Activated CD4-positive, CD25-positive, alpha-beta regulatory T cell treated with anti-CD3 and anti-CD28 coated beads, Interleukin-2, amount 50 U/mL, for 16 hours (primary cell): ENCODE measurements around the gene SEC61B.
"Not testable (repeated sequence)": the region's sequence is repeated elsewhere in the genome, so short reads cannot be mapped to it uniquely, and the experiment has no call there.

ENCODE experiments used
- DNase-seq: peaks from one replicate; pipeline ENCODE4 v3.0.0-alpha.2; 2020; ENCODE audit warnings: low read depth, low spot score

The SEC61B gene

DNA sequence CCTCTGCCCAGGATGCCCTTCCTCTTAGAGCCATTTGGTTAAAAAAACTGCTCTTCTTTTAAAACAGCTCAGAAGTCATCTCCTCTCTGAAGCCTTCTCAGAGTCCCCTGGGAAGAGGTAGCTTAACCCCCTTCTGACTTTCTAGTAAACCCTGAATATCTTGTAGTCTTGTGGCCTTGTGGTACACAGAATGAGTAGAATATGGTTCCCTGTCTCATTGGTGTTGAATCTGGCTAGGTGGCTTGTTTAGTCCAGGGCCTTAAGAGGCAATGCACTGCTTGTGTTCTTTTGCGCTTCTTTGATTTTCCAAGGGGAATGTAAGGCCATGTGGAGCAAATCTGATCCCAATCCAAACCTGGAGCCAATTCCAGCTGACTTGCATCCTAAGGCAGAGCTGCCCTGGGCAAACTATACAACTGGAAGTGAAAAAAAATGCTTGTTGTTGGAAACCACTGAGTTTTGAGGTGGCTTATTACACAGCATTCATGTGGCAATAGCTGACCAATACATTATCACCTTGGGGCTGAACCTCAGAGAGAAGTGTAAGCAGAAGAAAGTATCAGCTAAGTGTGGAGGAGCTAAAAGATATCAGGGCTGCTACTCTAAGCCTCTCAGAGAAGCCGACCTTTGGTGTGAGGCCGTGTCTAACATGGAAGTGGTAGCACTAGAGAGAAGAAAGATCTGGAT, 31.3 kb upstream of the SEC61B start:
- no peak for DNase-seq

GRCh38 chr9:99192786-99193465, 29.2 kb upstream of the SEC61B start:
- DNase-seq, result no peak

GRCh38 chr9:99193466-99193821, 28.6 kb upstream of the SEC61B start:
- DNase-seq, result no peak

DNA sequence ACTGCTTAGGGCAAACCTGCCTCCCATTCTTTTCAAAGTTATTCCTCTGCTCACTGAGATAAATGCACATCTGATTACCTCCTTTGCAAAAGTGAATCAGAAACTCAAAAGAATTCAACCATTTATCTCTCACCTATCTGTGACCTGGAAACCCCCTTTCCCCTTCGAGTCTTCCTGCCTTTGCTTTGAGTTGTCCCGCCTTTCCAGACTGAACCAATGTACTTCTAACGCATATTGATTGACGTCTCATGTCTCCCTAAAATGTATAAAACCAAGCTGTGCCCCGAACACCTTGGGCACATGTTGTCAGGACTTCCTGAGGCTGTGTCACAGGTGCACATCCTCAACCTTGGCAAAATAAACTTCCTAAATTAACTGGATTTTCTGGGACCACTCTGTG, 25.6 kb upstream of the SEC61B start:
- DNase-seq, result not testable (repeated sequence)

- no peak for DNase-seq
These were observed 24.9 kb upstream of the SEC61B start for GRCh38 chr9:99197124-99197630.

DNA sequence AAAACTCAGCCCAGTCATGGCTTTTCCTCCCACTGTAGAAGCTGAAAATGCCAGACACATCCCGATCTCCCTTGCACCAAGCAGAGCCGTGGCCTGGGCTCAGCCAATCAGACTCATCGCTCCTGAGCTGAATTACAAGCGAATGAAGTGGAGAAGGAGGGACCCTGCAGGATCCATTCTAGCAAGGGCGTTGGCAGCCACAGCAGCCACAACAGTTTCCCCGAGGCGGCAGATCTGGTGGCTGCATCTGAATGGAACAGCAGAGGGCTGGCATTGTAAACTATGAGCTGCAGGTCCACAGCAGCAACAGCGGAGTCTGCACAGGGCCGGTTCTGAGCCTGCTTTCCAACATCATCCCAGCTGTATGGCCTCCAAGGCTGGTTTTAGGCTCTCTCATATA, 24.1 kb upstream of the SEC61B start:
- DNase-seq, result no peak

GRCh38 chr9:99199938-99200539, 22.0 kb upstream of the SEC61B start:
- no peak for DNase-seq

DNA sequence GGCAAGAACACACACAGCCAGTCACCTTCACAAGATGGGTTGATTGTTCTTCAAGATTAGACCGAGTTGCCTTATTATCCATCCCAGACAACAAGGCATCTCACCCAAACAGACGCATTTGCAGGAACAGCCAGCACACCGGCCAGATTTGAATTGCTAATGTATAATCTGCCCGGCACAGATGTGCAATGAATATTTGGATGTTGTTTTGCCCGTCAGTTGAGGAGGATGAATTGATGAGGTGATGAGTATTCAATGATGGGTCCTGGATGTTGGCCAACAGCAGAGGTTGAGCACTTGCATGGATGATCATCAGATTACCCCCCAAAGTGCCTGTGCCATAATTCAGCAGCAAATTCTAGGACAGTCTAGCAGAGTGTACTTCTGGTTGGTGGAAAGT, 20.5 kb upstream of the SEC61B start:
- no peak for DNase-seq

- DNase-seq, result no peak
These were observed 11.5 kb upstream of the SEC61B start for GRCh38 chr9:99210572-99210971.

GRCh38 chr9:99211746-99212145, 10.3 kb upstream of the SEC61B start:
- DNase-seq, result no peak

DNA sequence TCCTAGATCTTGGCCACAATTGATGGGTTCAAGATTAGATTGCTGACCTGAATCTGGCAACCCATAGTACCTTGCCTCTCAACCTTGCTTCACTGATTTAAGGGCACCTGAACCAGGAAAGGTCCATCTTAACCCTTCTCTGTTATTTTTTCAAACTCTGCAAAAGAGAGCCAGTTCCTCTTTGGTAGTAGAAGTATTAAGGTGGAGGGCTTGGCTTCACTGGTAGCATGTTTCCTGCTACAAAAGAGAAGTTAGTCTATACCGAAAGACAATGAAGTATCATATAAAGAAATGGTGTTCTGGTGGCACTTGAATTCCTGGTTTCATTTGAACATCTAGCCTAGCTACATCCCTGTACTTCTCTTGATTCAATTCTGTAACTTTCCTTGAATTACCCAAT, 8.9 kb upstream of the SEC61B start:
- DNase-seq, result no peak

- no peak for DNase-seq
These were observed 6.0 kb upstream of the SEC61B start for GRCh38 chr9:99216073-99216472.

DNA sequence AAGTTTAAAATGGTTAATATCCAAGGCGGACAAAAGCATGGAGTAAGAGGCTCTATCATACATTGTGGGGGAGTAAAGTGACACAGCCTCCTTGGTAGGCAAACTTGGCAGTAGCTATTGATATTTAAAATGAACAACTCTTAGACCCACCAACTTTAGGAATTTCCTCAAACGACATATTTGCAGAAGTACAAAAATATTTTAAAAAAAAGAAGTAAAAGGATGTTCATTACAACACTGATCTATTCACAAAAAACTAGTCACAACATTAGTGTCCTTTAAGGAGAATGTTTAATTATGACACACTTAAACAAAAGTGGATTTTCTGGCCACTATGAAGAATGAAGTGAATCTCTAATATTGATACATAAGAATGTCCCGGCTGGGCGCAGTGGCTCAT, 2.1 kb upstream of the SEC61B start:
- DNase-seq, result no peak

GRCh38 chr9:99221266-99221620, 839 bp upstream of the SEC61B start:
- DNase-seq, result no peak

DNA sequence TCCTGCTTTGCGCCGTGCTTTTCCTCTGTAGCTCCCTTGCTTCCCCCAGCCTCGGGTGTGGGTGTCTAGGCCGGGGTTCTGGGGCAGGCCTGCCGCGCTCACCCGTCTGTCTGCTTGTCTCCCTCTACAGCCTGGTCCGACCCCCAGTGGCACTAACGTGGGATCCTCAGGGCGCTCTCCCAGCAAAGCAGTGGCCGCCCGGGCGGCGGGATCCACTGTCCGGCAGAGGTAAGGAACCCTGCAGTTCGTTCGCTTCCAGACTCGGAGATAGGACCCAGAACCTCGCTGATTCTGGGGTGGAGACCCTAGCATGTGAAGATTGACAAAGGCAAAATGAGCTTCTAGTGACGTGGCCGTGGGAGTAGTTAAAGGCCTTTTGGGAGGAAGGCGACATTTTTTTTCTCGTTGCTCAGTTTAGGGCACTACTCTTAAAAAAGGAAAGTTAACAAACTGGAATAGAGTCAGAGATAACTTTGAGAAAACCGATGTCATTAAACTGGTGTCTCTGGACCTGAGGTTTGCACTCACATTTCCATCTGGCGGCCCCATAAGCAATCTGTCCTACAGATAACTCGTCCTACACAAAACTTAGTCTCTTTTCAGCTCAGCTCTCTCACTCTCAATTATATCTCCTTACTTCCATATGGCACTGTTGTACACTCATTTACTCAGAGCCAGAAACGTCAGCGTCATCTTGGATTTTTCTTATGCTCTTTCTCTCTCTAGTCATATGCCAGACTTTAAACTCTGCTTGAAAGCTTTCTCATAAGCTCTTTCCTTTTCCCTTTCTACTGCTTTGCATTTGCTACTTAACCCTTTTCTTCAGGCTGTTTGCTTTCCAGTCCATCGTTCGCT, 561 bp downstream of the SEC61B start:
- no peak for DNase-seq

DNA sequence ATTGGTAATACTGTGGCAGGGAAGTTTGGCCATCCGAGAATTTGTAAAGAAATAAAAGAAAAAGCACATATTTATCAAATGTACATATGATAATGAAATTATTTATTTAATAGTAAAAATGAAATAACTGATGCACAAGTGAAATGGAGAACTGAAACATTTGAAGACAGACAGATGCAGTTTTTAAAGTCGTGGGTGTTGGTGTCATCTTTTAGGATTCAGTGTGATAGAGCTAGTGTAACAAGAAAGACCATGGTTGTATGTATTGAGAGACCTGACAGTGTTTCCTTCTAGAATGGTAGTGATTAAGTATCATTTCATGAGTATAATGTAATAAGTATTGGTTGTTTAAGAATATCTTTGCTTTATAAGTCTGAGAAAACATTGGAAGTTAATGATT, 2.4 kb downstream of the SEC61B start:
- DNase-seq, result no peak

DNA sequence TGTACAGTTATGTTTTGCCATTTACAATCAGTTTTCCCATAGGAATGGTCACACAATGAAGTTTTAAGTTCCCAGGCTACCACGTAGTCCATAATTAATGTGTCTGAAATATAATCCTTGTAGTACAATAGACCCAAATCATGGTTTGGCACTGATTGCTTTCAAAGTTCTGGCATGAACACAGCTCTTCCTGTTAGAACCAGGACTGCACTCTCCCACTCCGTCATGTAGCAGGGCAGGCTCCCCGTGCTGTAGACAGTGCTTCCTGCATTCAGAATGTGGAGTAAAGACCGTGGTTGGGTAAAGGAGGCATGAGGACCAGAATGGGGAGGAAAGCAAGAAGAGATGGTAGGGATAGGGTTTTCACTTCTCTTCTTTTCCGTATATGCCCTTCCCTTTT, 4.0 kb downstream of the SEC61B start:
- DNase-seq, result no peak

- DNase-seq, result no peak
These were observed 8.1 kb downstream of the SEC61B start for GRCh38 chr9:99230206-99230605.

DNA sequence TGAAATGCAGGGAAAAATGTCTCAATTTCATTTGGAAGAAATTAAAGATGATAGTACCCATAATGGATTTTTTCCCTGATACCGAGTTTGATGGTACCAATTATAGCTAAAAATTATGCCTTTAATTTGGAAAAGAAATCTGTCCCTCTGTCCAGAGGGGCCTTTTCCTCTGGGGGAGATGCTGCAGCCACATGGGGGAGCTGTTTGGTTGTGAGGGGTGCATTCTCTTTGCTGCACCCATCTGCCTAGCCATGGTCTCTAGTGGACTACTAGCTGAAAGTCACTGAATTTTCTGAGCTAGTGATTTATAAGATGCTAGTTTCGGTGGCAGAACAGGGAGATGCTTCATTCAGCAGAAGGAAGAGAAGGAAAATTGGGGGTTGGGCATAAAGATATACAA, 9.6 kb downstream of the SEC61B start:
- no peak for DNase-seq

DNA sequence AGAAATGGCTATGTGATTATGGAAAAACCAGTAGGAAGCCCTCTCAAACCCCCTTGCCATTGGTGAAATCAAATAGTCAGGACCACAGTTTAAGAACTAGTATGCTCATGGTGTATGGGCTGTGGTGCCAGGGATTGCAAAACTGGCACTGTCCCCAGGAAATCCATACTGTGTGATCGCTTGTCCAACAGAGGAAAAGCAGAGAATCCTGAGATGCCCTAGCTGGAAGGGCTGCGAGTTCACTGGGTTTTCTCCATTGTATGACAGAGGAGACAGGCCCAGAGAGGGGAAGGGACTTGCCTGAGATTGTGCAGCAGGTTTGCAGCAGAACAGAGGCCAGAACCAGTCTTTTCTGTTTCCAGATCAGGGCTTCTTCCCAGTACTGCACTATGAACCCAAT, 12.5 kb downstream of the SEC61B start:
- no peak for DNase-seq

GRCh38 chr9:99235069-99235468, 13.0 kb downstream of the SEC61B start:
- no peak for DNase-seq

GRCh38 chr9:99235926-99236634, 14.0 kb downstream of the SEC61B start:
- no peak for DNase-seq
